Thoracic aorta (tissue), 2 donors: ENCODE data around the gene NOC2L. TPM values are rescaled to one million over a fixed set of nuclear protein-coding genes. Genes with fewer than 3 reads are reported as not detected.

Experiments used
- ATAC-seq: fragments of 150-250 bp; one replicate; pipeline ENCODE4 v1.8.0; 2017; ENCODE audit warnings: low read depth; ENCODE audit not compliant: insufficient number of reproducible peaks, low FRiP score
- DNase-seq: peaks from one replicate; pipeline ENCODE4 v3.0.0-alpha.2; 2020; ENCODE audit warnings: low spot score
- H3K27ac ChIP-seq, 2 donors: fragments of 200-600 bp; sonication (generic); 1 replicate in 1 of 2; 2 replicates in 1 of 2; pipeline ENCODE4 v1.5.1; 2016; ENCODE audit warnings: mild to moderate bottlenecking in 2 of 2, moderate library complexity in 2 of 2
- H3K27me3 ChIP-seq: fragments of 200-600 bp; sonication (generic); replicated peaks from 2 replicates; pipeline ENCODE4 v1.6.0; 2016; ENCODE audit warnings: mild to moderate bottlenecking; ENCODE audit not compliant: insufficient read depth
- H3K36me3 ChIP-seq: fragments of 200-600 bp; sonication (generic); one replicate; pipeline ENCODE4 v1.5.1; 2016
- H3K4me1 ChIP-seq, 2 donors: fragments of 200-600 bp; sonication (generic); 1 replicate in 1 of 2; 2 replicates in 1 of 2; pipeline versions ENCODE4 v1.5.1 to v1.6.0; 2016; ENCODE audit warnings: low read depth in 2 of 2, mild to moderate bottlenecking in 1 of 2; ENCODE audit not compliant: control insufficient read depth in 1 of 2
- H3K4me3 ChIP-seq: fragments of 200-600 bp; sonication (generic); 2 replicates; pipeline ENCODE4 v1.5.1; 2016; ENCODE audit warnings: mild to moderate bottlenecking
- H3K9me3 ChIP-seq: fragments of 200-600 bp; sonication (generic); 2 replicates; pipeline ENCODE4 v1.5.1; 2016
- total RNA-seq, 2 donors: library from RNA; depleted of rRNA; stranded (reverse); fragments of >200 nt; gene quantifications; one replicate each; pipeline versions ENCODE4 v1.1.0 to v1.2.3, GENCODE V29; 2016
- TF ChIP-seq, protein P1 (sequence below): fragments of 200-600 bp; sonication (generic); IDR thresholded peaks from one replicate; pipeline ENCODE4 v1.5.1; 2019; ENCODE audit warnings: antibody characterized with exemption

NOC2L gene
- total RNA-seq, 2 donors from 2014 or later: 33.8 to 47.2 TPM

DNA sequence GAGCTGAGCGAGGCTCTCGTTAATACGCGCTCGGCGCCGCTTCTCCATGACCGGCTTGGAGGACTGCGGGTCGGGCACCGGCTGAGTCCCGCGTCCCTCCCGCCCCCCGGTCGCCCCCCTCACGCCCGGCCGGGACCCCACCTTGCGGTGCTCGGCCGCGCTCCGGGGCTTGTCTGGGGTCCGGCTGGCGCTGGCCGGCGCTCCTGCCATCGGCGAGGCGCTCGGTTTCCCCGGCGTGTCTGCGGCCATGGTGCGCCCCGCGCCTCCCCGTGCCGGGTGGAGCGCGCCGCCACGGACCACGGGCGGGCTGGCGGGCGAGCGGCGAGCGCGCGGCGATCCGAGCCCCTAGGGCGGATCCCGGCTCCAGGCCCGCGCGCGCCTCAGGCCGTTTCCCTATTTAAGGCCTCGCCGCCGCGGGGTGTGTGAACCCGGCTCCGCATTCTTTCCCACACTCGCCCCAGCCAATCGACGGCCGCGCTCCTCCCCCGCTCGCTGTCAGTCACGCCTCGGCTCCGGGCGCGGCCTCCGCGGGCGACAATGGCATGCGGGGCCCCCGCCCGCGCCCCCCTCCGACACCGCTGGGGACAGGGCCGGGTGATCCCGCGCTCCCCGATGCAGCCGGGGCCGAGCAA lies 40.8 kb upstream of the NOC2L start, which contains the start of gene HES4:
TSS of gene HES4 (minus strand) at position 373 of the 632 bp plus-strand sequence. CDS start at position 249, 124 bp downstream.
- peak; percentile 81 for DNase-seq
- no peaks in the 10 kb centered on the region for H3K9me3 ChIP-seq
- TF ChIP-seq, protein P1, sequence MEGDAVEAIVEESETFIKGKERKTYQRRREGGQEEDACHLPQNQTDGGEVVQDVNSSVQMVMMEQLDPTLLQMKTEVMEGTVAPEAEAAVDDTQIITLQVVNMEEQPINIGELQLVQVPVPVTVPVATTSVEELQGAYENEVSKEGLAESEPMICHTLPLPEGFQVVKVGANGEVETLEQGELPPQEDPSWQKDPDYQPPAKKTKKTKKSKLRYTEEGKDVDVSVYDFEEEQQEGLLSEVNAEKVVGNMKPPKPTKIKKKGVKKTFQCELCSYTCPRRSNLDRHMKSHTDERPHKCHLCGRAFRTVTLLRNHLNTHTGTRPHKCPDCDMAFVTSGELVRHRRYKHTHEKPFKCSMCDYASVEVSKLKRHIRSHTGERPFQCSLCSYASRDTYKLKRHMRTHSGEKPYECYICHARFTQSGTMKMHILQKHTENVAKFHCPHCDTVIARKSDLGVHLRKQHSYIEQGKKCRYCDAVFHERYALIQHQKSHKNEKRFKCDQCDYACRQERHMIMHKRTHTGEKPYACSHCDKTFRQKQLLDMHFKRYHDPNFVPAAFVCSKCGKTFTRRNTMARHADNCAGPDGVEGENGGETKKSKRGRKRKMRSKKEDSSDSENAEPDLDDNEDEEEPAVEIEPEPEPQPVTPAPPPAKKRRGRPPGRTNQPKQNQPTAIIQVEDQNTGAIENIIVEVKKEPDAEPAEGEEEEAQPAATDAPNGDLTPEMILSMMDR: no peak
- peak within 1 kb of the TSS; percentile 99 for H3K27ac ChIP-seq
- peaks cover 9 to 34% of the 10 kb centered on the region in 2 donors for H3K4me1 ChIP-seq
- peak within 1 kb of the TSS; percentile 98 for H3K4me3 ChIP-seq
- peak; percentile 74 for ATAC-seq
- H3K27me3 ChIP-seq: no peaks in the 10 kb centered on the region
- H3K36me3 ChIP-seq: no peaks in the 10 kb centered on the region

DNA sequence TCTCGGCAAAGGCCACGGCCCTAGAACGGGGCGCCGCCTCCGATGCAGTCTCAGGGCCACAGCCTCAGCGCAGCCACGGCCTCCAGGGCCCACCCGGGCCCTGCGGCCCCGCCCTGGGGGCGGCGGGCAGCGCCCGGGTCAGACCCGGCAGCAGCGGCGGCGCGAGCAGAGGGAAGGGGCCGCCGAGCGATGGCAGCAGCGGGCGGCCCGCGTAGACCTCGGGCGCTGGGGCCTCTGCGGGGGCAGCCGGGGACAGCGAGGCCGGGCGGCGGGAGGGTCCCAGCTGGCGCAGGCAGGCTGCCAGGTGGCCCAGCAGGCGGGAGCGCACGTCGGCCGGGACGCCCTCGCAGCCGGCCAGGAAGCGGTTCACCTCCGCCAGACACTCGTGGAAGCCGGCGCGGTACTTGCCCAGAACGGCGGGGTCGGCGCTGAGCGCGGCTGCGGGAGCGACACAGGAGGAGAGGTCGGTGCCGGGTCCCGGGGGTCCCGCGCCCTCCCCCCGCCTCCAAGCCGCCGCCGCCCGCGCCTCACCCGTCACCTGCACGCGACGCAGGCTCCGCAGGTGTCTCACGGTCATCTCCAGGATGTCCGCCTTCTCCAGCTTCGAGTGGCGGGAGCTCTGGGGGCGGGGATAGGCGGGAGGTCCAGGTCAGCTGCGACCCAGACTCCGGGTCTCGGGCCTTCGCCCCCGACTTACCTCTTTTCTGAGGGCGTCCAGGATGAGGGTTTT lies 40.1 kb upstream of the NOC2L start:
- ATAC-seq: no peak
- Histone ChIP-seq H3K9me3 (no peaks in the 10 kb centered on the region), H3K27ac (peak overlapping the region; percentile 99), H3K4me3 (peak overlapping the region; percentile 98), H3K27me3 (no peaks in the 10 kb centered on the region), H3K4me1 (peaks cover 9 to 29% of the 10 kb centered on the region in 2 donors), H3K36me3 (no peaks in the 10 kb centered on the region)
- DNase-seq: no peak
- TF ChIP-seq, protein P1: no peak

DNA sequence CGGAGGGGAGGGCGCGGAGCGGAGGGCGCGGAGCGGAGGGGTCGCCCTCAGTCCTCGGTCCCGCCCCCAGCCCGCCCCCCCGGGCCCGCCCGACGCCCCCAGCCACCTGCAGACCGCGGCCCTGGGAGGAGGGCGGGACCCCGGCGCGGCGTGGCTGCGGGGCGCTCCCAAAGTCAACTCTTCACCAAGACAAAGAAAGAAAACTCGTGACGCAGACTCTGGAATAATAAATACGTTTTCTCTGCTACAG lies 39.6 kb upstream of the NOC2L start:
- Histone ChIP-seq H3K4me3 (peak overlapping the region; percentile 98), H3K9me3 (no peaks in the 10 kb centered on the region), H3K27ac (no peak overlapping the region), H3K36me3 (no peaks in the 10 kb centered on the region), H3K27me3 (no peaks in the 10 kb centered on the region), H3K4me1 (peaks cover 9 to 29% of the 10 kb centered on the region in 2 donors)
- ATAC-seq: no peak
- no peak for DNase-seq
- TF ChIP-seq, protein P1: no peak

DNA sequence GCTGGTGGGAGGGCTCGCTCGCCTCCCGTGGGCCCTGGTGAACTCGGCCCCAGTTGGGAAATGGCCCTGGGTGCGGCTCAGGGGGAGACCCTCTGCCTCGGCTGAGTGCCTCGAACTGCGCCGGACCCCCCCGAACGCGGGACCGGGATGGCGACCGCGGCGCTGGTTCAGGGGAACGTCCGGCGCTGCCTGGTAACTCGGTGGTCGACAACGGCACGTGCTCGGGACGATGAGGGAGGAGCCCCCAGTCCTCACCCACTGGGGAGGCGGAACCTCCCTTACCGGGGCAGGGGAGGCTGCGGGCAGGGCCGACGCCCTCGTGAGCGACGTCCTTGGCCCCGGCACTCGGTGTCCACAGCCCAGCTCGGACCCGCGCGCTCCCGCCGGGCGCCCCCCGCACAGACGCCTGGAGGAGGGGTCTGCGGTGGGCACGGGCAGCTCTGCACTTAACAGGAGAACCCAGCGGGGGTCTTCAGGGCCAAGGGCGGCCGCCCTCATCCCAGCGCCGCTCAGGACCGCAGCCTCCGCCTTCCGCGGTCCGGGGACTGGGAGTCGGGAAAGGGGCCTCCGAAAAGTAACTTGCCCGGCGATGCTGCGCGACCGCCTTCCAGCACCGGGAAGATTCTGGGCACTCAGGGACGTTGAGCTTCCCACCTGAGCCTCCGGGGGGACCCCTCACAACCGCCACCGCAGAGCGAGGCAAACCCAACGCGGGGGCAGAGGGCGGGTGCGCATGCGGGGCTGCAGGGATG lies 39.1 kb upstream of the NOC2L start:
- Histone ChIP-seq H3K9me3 (no peaks in the 10 kb centered on the region), H3K4me1 (peaks cover 9 to 29% of the 10 kb centered on the region in 2 donors), H3K4me3 (peak overlapping the region; percentile 98), H3K36me3 (no peaks in the 10 kb centered on the region), H3K27ac (no peak overlapping the region), H3K27me3 (no peaks in the 10 kb centered on the region)
- TF ChIP-seq, protein P1: no peak
- no peak for DNase-seq
- ATAC-seq: no peak

DNA sequence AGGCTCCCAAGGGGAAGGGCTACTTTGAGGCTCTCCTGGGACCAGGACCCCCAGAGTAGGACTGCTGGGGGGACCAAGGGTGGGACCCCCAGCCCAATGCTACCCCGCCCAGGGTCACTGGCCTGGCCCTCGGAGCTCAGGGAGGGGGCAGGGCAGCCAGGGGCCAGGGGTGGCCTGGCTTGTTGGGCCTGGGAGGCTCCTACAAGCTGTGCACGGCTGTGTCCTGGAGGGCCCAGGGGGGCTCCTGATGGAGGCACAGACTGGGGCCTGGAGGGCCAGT lies 38.6 kb upstream of the NOC2L start:
- H3K9me3 ChIP-seq: no peaks in the 10 kb centered on the region
- H3K4me3 ChIP-seq: no peak overlapping the region
- no peak overlapping the region for H3K27ac ChIP-seq
- DNase-seq (no peak), ATAC-seq (no peak)
- H3K4me1 ChIP-seq: peaks cover 9 to 29% of the 10 kb centered on the region in 2 donors
- H3K27me3 ChIP-seq: no peaks in the 10 kb centered on the region
- TF ChIP-seq, protein P1: no peak
- H3K36me3 ChIP-seq: no peaks in the 10 kb centered on the region
